Spleen (tissue), 7 donors: ENCODE data around the gene WIPI1.
A peak's percentile ranks its signal among the peaks of the same experiment; 100 is the strongest.
"Not testable (repeated sequence)": the region's sequence is repeated elsewhere in the genome, so short reads cannot be mapped to it uniquely, and the experiment has no call there.

Experiments used
- POLR2AphosphoS5 ChIP-seq, 3 donors: sonication (generic); formaldehyde crosslinking; IDR thresholded peaks; one replicate each; pipeline ENCODE4 v1.5.1; 2017; ENCODE audit warnings: antibody characterized with exemption in 3 of 3
- TF ChIP-seq, protein P1 (sequence below), 11 experiments: fragments of 200-600 bp in 7 of 11; fragments of 450-650 bp in 4 of 11; sonication (generic) in 4 of 11; IDR thresholded peaks in 8 of 11; conservative IDR thresholded peaks in 3 of 11; 1 replicate in 7 of 11; 2 replicates in 4 of 11; pipeline versions ENCODE4 v1.4.0 to v1.8.0; 2016 to 2021; ENCODE audit warnings: antibody characterized with exemption in 11 of 11, inconsistent platforms in 4 of 11, mild to moderate bottlenecking in 1 of 11
- donor health status: DM: no; HTN: no; CAD: no; lungs with moderate emphysema.
- donor health status: DM: no; HTN: no; CAD: no.
- donor health status: DM: no; HTN: no; CAD: no.

DNA sequence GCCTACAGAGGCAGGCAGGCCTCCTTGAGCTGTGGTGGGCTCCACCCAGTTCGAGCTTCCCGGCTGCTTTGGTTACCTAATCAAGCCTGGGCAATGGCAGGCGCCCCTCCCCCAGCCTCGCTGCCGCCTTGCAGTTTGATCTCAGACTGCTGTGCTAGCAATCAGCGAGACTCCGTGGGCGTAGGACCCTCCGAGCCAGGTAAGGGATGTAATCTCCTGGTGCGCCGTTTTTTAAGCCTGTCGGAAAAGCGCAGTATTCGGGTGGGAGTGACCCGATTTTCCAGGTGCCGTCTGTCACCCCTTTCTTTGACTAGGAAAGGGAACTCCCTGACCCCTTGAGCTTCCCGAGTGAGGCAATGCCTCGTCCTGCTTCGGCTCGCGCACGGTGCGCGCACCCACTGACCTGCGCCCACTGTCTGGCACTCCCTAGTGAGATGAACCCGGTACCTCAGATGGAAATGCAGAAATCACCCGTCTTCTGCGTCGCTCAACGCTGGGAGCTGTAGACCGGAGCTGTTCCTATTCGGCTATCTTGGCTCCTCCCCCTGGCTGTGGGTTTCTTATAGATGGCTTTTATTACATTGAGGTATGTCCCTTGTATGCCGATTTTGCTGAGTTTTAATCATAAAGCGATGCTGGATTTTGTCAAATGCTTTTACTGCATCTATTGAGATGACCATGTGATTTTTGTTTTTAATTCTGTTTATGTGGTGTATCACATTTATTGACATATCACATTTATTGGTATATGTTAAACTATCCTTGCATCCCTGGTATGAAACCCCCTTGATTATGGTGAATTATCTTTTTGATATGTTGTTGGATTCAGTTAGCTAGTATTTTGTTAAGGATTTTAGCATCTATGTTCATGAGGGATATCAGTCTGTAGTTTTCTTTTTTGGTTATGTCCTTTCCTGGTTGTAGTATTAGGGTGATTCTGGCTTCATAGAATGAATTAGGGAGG, 43.4 kb downstream of the WIPI1 start:
- TF ChIP-seq, protein P1, sequence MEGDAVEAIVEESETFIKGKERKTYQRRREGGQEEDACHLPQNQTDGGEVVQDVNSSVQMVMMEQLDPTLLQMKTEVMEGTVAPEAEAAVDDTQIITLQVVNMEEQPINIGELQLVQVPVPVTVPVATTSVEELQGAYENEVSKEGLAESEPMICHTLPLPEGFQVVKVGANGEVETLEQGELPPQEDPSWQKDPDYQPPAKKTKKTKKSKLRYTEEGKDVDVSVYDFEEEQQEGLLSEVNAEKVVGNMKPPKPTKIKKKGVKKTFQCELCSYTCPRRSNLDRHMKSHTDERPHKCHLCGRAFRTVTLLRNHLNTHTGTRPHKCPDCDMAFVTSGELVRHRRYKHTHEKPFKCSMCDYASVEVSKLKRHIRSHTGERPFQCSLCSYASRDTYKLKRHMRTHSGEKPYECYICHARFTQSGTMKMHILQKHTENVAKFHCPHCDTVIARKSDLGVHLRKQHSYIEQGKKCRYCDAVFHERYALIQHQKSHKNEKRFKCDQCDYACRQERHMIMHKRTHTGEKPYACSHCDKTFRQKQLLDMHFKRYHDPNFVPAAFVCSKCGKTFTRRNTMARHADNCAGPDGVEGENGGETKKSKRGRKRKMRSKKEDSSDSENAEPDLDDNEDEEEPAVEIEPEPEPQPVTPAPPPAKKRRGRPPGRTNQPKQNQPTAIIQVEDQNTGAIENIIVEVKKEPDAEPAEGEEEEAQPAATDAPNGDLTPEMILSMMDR (IDR thresholded peaks at IDR 0.05 in 8 of 11, conservative IDR thresholded peaks at IDR 0.05 in 3 of 11), result not testable (repeated sequence)
- TF ChIP-seq POLR2AphosphoS5 (IDR thresholded peaks at IDR 0.05), result peak; percentile 61 to 73 (median 68)
